Measurements from ENCODE around the gene NME9.

- TF ChIP-seq CTCF (conservative IDR thresholded peaks at IDR 0.05 in 1 of 2, IDR thresholded peaks at IDR 0.05 in 1 of 2; ENCODE audit: extremely low read depth in 1 of 2, insufficient read depth in 1 of 2, low read depth in 1 of 2, low read length in 2 of 2) = no peak
- no peak for TF ChIP-seq EZH2 (IDR thresholded peaks at IDR 0.05; ENCODE audit: borderline replicate concordance, low read length)
Observed at GRCh38 chr3:138307899-138308298, 21.8 kb downstream of the NME9 start.
